C4-2B (cell line): Measurements from ENCODE around the gene IFNA13.
"Not testable (repeated sequence)": the region's sequence is repeated elsewhere in the genome, so short reads cannot be mapped to it uniquely, and the experiment has no call there.

Experiments used
- H3K27ac ChIP-seq: fragments of 450-650 bp; 2 replicates; pipeline ENCODE4 v1.5.1; 2017
- CTCF ChIP-seq: fragments of 450-650 bp; conservative IDR thresholded peaks from 2 replicates; pipeline ENCODE4 v1.5.1; 2017; ENCODE audit warnings: mild to moderate bottlenecking
- ZFX ChIP-seq: fragments of 450-650 bp; IDR thresholded peaks from 2 replicates; pipeline ENCODE4 v1.6.1; 2017

IFNA13 gene

GRCh38 chr9:21385131-21385670 is 17.3 kb upstream of the IFNA13 start, which contains the start of gene IFNA2:
IFNA2 (minus strand) TSS chr9:21385398; CDS start chr9:21385329, 69 bp downstream.
- H3K27ac ChIP-seq = no peak within 1 kb of the TSS
- TF ChIP-seq ZFX (no peak), CTCF (no peak)

GRCh38 chr9:21383627-21384026 is 15.8 kb upstream of the IFNA13 start:
- no peak for TF ChIP-seq ZFX
- TF ChIP-seq CTCF = no peak
- H3K27ac ChIP-seq = no peak overlapping the region

- H3K27ac ChIP-seq = no peak overlapping the region
- no peak for TF ChIP-seq ZFX
- TF ChIP-seq CTCF = no peak
Observed at GRCh38 chr9:21381448-21382339, 13.8 kb upstream of the IFNA13 start.

- not testable (repeated sequence) for H3K27ac ChIP-seq
Observed at GRCh38 chr9:21371467-21371866, 3.6 kb upstream of the IFNA13 start.

- H3K27ac ChIP-seq = not testable (repeated sequence)
Observed at GRCh38 chr9:21367169-21367568, 688 bp downstream of the IFNA13 start.

- TF ChIP-seq CTCF = no peak
- no peak for TF ChIP-seq ZFX
Observed at GRCh38 chr9:21362287-21362686, 5.6 kb downstream of the IFNA13 start.

GRCh38 chr9:21357479-21358460 is 10.1 kb downstream of the IFNA13 start:
- TF ChIP-seq CTCF (no peak), ZFX (no peak)
- no peak overlapping the region for H3K27ac ChIP-seq

More at GRCh38 chr9:21362287-21362686, 5.6 kb downstream of the IFNA13 start:
- no peak overlapping the region for H3K27ac ChIP-seq

GRCh38 chr9:21350787-21351186 is 17.1 kb downstream of the IFNA13 start, which contains the start of gene IFNA6:
IFNA6 (minus strand) TSS chr9:21350887; CDS start chr9:21350887, 0 bp downstream.
- TF ChIP-seq CTCF (no peak), ZFX (no peak)
- H3K27ac ChIP-seq = no peak within 1 kb of the TSS
